DMS79 treated with DMSO at 0.1 percent for 48 hours (cell line): ENCODE measurements around the gene TXNRD2.
A peak's percentile ranks its signal among the peaks of the same experiment; 100 is the strongest.

Experiments used
- DNase-seq: peaks from one replicate; lab custom pipeline; 2025; lab: John Stamatoyannopoulos, UW

Gene TXNRD2

DNA sequence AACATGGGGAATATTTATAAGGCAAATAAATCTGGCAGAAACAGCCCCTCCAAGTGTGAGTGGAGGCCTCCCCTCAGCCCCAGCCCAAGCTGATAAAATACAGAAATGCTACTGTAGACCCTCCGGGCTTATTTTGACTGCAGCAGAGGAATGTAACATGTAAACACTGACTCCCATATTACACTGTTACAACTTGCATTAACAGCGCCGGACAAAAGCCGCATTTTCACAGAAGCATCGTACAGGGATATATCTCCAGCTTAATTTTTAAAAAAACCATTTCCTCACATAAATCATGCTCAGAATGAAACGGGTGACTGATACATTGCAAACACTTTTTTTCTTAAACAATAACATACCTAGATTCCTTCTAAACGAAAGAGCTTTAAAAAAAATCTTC, 36.7 kb downstream of the TXNRD2 start:
- no peak for DNase-seq

DNA sequence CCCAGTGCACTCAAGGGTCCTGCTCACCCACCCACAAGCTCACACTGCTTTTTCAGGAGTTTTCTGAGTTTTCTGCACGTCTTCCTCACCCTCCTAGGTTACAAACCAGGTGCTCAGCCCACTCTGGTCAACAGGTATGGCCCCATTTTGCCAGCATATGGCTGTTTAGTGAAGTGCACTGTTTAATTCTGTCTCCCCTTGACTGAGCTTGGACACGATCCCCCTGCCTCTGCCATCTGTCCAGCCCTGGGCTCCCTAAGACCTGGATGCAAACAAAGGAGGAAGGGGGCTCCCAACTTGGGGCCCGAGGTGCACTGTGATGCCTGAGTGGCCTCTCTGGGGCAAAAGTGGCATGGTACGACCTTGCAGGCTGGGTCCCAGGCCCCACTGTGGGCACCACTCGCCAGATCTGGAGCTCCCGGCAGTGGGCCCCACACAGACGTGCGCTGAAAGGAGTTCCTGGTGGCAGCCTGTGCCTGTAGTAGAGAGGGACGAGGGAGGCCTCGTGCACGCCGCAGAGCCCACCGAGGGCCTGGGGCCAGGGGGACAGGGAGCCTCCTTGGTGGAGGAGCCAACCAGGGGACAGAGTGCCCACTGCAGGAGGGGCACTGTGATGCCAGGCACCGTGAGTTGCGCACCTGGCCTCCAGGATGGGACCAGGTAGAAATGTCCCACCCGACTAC, 37.3 kb downstream of the TXNRD2 start:
- DNase-seq = no peak

DNA sequence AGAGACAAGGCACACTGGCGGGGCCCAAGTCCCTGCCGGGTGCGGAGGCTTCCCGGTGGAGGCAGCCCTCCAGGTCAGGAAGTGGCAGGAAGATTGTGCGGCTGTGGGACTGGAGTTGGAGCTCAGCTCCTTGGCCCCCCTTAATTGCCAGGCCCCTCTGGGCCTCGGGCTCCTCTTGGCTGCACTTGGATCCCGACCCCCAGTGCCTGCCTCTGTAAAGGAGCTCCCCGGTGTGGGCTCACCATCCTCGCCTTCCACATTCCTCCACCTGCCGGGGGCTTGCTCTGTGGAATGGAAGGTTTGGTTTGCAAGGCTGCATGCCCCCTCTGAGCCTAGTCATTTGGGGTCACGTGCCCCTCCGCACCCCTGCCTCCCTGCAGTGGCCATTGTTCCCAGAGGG, 38.1 kb downstream of the TXNRD2 start:
- no peak for DNase-seq

DNA sequence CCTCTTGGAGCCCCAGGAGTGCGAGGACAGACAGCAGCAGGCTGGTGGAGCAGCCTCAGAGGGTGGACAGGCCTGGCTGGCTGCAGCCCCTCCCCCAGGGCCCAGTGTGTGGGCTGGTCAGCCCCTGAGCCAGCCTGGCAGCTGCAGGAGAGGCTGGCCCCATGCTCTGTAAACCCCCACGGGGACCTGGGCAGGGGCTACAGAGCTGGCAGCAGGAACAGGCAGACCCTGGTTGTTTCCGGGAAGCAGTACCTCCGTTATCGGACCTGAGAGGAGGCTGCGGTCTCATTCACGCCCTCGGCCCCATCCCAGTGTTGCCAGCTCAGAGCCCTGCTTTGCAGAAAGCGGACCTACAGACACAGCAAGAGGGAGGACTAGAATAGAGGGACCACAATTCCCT, 38.6 kb downstream of the TXNRD2 start:
- DNase-seq = no peak

DNA sequence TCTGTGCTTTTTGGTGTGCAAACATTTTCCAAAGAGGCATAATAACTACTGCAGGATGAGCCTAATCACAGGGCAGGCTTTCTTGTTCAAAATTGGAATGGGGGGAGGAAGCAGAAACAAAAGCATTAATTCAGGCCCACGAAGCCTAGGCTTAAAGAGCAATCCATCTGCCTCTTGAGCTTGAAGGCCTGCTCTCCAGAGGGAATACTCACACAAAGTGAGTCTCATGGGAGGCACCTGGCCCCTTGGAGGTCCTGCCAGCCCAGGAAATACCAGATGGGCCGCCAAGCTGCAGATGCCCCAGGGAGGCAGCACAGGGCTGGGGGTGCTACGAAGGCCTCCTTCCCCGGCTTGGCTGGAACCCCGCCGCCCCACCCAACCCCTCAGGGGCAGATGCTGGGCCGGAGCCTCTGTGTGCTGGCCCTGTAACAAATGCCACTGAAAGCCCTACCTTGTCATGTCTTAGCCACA, 39.3 kb downstream of the TXNRD2 start:
- peak; percentile 8 for DNase-seq

DNA sequence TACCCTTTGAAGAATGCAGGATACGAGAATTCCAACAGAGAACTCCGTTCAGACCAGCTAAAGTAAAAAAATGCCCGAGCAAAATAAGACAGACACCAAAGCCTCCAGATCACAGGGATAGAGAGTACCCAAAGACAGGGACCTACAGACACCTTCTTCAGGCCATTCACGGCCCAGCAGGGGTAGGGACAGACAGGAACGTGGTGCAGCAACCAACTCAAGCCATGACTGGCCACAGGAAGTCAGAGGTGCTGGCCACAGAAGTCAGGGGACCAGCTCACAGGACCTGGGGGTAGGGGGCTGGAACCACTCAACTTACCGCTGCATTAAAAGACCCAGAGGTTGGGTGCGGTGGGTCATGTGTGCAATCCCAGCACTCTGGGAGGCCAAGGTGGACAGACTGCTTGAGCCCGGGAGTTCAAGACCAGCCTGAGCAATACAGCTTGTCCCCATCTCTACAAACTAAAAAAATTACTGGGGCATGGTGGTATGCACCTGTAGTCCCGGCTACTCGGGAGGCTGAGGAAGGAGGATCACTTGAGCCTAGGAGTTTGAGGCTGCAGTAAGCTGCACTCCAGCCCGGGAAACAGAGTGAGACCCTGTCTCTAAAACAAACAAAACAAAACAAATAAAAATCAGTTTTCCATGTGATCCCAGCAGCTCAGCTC, 39.9 kb downstream of the TXNRD2 start:
- DNase-seq = no peak

DNA sequence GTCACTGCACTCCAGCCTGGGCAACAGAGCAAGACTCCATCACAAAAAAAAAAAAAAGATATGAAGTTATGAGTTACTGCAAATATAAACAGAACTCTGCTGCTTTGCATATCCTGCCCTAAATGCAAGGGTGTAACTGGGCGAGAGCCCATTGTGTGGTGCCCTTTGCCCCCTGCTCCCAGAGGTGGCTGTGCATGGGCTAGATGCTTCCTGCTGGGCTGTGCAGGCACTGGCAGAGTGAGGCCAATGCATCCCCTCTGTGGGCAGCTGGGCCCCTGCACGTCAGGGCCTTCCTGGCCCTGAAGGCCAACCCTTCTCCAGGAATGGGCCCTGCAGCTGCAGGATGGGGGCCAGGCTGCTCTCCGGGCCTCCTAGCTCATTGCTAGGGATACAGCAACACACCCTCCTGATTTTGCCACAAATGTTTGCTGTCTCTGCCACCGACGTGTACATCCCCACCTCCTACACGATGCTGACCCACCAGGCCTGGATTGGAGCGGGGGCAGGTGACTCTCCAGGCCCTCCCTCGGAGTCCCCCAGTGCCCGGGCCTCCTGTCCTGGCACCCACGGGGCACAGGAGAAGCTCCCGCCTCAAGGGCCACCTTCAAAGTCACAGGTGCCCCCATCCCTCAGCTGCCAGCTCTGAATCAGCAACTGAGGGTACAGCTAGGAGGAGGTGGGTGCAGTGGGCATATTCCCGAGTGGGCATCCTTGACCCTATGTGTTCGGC, 40.7 kb downstream of the TXNRD2 start:
- no peak for DNase-seq

DNA sequence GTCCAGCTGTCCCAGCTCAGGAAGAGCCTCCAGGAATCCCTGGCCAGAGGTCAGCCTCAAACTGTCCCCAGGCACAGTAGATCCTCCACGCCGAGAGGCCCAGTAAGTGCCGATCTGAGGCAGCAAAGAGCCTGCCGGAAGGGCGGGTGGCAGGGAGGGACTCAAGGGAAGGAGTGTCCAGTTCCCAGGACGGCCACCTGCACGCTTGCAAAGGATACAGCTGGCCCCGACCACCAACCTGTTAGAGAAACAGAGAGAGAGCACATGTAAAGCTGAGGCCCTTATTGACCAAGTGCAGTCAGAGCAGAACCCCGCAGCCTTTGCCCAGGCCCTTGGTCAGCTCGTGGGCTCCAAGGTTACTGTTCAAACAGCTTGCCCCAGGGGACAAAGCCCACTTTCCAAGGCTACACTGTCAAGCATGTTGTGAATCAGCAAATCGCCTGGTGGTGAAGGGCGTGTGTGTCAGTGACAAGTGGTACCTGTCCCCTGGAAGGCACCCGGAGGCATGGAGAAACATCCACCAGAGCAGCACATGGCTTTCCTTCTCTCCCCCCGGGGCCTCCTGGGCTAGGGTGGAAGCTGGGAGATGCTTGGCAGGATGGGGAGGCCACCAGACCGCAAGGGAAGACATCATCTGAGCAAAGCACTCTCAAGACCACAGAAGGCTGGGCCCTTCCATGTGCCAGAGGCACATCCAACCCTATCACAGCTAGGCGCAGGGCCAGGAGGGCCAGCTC, 42.6 kb downstream of the TXNRD2 start:
- no peak for DNase-seq

DNA sequence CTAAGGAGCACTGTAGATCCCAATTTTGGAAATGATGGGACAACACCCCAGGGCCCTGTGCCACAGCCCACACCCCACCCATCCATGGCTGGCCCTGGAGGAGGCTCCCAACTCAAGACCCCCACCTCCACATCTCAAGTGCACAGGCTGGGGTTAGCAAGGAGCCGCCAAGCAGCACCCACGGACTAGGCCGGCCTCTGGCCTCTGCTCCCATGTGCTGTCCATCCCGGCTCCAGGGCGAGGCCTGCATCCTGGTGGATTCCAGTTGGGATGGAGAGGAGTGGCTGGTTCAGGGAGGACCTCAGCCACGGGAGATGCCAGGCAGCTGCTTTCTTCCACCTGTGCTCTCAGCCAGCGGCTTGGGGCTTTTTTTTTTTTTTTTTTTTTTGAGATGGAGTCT, 43.5 kb downstream of the TXNRD2 start:
- DNase-seq = no peak

DNA sequence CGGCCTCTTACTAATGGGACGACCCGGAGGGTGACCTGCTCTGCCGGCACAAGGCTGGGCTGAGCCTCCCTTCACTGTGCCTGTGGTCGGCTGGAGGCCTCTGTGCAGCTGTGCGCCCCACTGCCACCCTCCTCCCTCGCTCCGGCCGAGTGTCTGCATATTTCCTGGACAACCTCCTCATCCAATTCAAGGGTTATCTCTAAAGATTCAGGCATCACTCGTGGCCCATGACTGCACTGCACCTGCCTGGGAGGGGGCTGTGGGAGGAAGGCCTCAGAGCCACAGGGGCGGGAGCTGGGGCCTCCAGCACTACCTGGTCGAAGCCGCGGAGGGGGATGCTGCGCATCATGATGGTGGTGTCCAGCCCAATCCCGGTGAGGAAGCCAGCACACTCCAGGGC, 43.9 kb downstream of the TXNRD2 start:
- no peak for DNase-seq

DNA sequence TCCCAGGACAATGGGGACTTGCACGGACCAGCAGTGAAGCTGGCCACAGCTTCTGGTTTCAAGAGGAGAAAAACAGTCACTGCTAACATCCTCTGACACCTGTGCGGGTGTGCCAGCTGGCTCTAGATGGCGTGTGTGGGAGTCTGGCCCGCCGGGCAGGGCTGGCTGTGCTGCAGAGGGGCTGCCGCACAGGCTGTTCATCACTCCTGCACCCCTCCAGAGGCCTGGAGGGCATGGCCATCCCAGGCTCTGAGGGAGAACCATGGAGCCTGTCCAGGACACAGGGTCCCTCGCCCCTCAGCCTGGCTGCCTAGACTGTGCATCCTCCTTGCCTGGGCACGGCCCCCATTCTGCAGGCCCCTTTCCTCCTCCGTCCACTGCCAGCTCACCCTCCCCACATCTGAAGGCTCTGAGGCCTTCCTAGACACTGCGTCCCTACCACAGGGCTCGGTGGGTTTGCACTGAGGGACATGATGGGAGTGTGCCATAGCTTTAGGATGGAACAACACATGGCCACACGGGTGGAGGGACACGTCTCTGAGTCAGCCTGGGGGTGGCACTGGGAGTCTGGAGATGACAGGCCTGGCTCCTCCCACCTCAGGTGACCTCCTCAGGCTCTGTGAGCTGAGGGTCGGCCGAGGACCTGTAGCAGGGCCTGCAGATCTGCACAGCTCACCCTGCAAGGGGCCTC, 44.8 kb downstream of the TXNRD2 start:
- no peak for DNase-seq

DNA sequence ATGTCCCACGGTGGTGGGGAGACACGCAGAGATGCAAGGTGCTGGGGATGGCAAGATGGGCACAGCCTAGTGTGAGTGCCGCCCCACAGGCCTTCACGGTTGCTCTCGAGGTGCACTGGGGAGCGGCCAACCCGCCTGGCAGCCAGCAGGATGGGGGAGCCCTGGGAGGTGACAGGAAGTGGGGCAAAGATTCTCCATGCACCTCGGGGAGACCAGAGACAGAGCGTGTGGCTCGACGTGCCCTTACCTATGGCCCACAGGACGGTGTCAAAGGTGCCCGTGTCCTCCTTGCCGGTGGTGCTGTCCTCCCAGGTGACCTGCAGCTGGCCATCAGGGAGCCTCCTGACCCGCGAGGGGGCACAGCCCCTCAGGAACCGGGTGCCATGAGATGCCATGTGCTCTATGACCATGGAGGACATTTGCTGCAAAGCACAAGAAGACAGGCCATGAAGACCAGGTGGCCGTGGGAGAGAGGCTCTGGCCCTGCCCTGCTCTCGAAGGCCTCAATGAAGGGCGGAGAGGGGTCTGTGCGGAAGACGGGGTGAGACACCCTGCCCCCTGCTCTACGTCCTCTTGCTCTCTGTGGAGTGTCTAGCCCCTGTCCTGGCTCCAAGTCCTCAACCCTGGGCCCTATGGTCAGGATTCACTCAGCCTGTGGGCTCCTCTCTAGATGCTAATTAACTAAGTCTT, 46.3 kb downstream of the TXNRD2 start:
- DNase-seq = no peak

DNA sequence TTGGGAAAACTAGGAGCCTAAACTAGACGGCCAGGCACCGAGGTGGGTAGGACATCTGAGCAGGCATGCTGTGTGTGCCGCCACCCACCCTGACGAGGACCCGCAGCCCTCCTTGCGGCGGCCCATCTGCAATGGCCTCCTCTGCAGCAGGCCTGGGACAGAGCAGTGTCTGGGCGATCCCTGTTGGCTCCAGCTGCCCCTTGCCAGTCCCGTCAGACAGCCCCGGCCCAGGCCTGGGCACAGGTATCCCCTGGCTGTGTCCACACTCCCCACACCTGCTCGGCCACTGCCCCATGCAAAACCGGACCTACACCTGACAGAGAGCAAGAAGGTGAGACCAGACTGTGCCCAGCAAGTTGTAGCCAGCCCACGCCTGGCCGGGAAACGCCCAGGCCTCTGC, 48.3 kb downstream of the TXNRD2 start:
- no peak for DNase-seq

DNA sequence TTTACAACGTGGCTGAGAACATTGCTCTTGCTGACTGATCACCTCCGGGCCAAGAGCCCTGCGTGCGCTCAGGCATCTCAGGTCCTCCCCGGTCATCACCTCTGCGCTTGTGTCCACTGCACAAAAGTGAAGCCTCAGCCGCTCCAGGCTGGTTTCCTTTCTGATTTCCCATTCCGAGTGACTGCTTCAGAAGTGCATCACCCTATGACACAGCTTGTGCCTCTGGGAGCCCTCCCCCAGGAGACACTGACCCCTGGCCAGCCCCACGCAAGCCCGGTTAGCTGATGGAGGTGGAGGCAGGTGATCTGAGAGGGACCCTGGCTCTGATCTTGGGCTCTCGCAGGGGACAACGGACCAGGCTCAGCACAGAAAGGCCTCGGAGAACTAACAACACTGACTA, 48.7 kb downstream of the TXNRD2 start:
- no peak for DNase-seq

DNA sequence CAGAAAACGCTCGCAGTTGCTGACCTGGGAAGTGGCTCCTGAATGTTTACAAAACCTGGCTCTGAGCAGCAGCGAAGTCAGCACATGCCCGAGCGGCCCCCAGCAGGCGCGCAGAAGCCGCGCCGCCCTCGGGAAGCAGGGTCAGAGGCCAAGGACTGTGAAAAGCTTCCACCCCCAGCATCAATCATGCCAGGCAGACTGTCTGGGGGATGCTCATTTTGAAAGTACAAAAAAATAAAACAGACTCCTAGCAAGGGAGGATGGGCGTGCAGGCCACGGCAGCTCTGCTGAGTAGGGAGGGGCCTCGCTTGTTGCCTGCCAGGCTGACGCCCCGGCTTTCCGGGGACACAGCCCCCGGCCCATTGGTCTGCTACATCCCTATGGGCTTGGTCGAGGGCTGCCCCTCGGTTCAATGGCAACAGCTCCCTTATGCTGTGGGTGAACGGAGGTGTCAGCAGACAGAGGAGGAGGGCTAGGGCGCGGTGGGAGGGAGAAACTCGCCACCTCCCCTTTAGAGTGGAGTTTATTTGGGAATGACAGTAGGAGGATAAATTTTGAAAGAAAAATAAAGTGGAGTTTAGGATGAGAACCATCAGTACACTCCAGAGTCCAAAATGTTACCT, 49.2 kb downstream of the TXNRD2 start:
- no peak for DNase-seq

DNA sequence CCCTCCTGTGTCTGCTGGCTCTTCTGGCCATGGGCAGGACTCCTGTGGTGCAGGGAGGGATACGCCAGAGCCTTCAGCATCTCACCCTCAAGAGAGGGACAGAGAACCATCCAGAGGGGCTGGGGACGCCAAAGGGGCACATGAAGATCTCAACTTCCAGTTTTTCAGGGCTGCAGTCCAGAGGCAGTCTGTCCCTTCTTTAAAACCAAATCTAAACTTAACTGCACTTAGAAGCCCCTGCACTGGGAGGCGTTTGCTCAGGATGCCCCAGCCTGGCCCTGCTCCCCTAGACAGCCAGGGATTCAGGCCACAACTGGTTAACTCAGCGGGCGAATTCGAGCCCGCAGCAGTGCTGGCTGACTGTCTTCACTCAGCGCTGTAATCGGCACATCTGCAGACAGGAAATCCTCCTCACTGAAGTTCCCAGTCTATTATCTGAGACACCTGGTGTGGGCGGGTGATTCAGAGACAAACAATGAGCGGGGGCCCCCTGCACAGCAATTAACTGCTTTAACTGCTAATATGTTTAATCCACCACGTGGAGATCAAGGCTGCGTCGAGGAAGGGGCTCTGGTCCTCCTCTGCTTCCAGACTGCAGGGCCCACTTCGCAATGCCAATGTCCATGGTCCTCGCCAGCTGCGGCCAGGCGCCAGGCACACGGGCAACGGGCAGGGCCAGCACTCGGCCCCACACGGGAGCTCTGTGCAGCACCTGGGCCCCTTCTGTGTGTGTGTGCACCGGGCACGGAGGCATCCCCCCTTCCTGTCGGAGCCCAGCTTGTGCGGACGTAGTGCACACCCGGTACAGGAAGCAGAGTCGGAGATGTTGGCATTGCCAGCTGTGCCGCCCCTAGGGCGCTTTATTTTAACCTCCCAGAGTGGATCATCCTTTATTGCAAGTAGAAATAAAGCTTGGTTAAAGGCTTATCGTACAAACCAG, 50.0 kb downstream of the TXNRD2 start:
- DNase-seq = peak; percentile 4

DNA sequence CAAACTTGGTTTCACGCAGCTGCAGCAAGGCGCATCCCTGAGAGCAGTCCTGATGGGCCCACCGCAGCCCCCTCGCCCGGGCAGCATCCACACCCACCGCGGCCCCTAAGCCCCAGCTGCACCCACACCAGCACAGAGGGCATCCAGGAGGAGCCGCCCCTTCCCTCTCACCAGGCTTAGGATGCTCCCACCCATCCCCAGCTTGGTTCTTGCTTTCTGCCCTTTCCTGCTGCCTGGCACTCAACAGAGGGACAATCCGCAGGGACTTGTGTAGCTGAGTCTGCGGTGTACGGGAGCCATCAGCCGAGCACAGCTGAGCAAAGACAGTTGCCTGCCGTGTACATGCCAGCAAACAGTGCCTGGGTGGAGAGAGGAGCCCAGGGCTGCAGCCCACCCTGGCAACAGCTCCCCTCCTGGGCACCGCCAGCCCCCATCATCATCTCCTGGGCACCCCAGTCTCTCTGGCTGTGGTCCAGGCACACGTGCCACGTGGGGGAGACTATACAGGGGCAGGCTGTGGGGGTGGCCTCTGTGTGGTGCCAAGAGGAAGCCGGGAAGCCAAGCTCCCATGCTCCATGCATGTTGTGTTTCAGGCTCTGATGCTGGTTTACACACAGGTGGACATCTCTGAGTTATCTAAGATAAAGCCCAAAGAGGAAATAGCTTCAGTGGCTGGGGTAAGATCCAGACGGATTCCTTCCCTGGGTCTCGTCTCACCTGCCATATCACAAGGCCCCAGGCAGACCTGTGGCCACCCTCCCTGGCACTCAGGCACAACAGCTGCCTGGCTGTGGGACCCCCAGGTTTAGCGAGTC, 50.9 kb downstream of the TXNRD2 start:
- no peak for DNase-seq

DNA sequence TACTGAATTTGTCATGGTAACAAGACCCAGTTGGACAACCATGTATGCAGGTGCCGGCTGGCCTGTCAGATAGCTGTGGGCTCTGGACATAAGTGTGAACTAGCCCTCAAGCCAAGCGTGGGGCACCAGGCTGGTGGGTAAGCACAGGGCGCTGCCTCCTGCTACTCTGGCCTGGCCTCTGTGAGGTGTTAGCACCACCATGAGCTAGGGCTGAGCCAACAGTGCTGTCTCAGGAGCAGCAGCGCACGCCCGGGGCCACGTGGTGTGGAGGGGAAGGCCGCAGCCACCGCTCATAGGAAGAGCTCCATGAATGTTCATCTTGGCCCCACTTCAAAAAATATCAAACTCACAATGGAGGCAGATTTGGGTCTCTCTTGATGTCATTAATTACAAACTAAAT, 51.7 kb downstream of the TXNRD2 start:
- no peak for DNase-seq
